ENCODE data around the gene NSDHL. TPM values are rescaled to one million over a fixed set of nuclear protein-coding genes. Genes with fewer than 3 reads are reported as not detected.

NSDHL gene
- total RNA-seq, 1 donor from 2014 or later: 34.2 TPM

GRCh38 chrX:152866386-152866785, 35.5 kb downstream of the NSDHL start:
- H3K27me3 ChIP-seq (ENCODE audit: insufficient read depth, low read length): no peaks in the 10 kb centered on the region
- no peak for TF ChIP-seq EZH2 (IDR thresholded peaks at IDR 0.05; ENCODE audit: insufficient read depth, low read length)
- TF ChIP-seq CTCF (IDR thresholded peaks at IDR 0.05; ENCODE audit: insufficient read depth, low read depth, low read length): no peak
- H3K4me1 Mint-ChIP-seq (ENCODE audit: low read depth, unreplicated experiment): peaks cover 8% of the 10 kb centered on the region
- no peak overlapping the region for H3K27ac ChIP-seq (ENCODE audit: low read depth, low read length)
- H3K27ac Mint-ChIP-seq (ENCODE audit: unreplicated experiment): no peak overlapping the region
- H4K20me1 ChIP-seq (ENCODE audit: insufficient read depth, low read length): no peaks in the 10 kb centered on the region
- peaks cover 10% of the 10 kb centered on the region for H3K36me3 ChIP-seq (ENCODE audit: insufficient read depth, low read length)
- no peaks in the 10 kb centered on the region for H3K27me3 Mint-ChIP-seq (ENCODE audit: low read depth, unreplicated experiment)
- no peaks in the 10 kb centered on the region for H3K9me3 ChIP-seq (ENCODE audit: insufficient read depth, low read depth, low read length)
- no peak overlapping the region for H3K4me3 ChIP-seq (ENCODE audit: insufficient read depth, low read depth, low read length)
- FAIRE-seq (no peak), DNase-seq (ENCODE audit: low read depth) (no peak)
- H2AFZ ChIP-seq (ENCODE audit: low read depth, low read length): no peak overlapping the region
- H3K79me2 ChIP-seq (ENCODE audit: insufficient read depth, low read length): no peaks in the 10 kb centered on the region
- H3K4me1 ChIP-seq (ENCODE audit: insufficient read depth, low read length): no peaks in the 10 kb centered on the region
- no peaks in the 10 kb centered on the region for H3K9me3 Mint-ChIP-seq (ENCODE audit: unreplicated experiment)
- H3K4me3 Mint-ChIP-seq (ENCODE audit: unreplicated experiment): no peak overlapping the region
- H3K9ac ChIP-seq (ENCODE audit: low read length): no peak overlapping the region
- H3K36me3 Mint-ChIP-seq (ENCODE audit: low read depth, unreplicated experiment): peaks cover 6% of the 10 kb centered on the region
- no peak overlapping the region for H3K4me2 ChIP-seq (ENCODE audit: low read length)

- peaks cover 1% of the 10 kb centered on the region for H3K36me3 Mint-ChIP-seq (ENCODE audit: low read depth, unreplicated experiment)
- Histone ChIP-seq H2AFZ (ENCODE audit: low read depth, low read length) (no peak overlapping the region), H3K4me3 (ENCODE audit: insufficient read depth, low read depth, low read length) (no peak overlapping the region), H3K36me3 (ENCODE audit: insufficient read depth, low read length) (peaks cover 10% of the 10 kb centered on the region), H3K9ac (ENCODE audit: low read length) (no peak overlapping the region), H3K79me2 (ENCODE audit: insufficient read depth, low read length) (no peaks in the 10 kb centered on the region), H3K4me1 (ENCODE audit: insufficient read depth, low read length) (no peaks in the 10 kb centered on the region), H4K20me1 (ENCODE audit: insufficient read depth, low read length) (no peaks in the 10 kb centered on the region), H3K9me3 (ENCODE audit: insufficient read depth, low read depth, low read length) (no peaks in the 10 kb centered on the region), H3K4me2 (ENCODE audit: low read length) (no peak overlapping the region), H3K27me3 (ENCODE audit: insufficient read depth, low read length) (no peaks in the 10 kb centered on the region), H3K27ac (ENCODE audit: low read depth, low read length) (no peak overlapping the region)
- no peak overlapping the region for H3K4me3 Mint-ChIP-seq (ENCODE audit: unreplicated experiment)
- H3K27me3 Mint-ChIP-seq (ENCODE audit: low read depth, unreplicated experiment): no peaks in the 10 kb centered on the region
- no peak for FAIRE-seq
- no peak for DNase-seq (ENCODE audit: low read depth)
- H3K9me3 Mint-ChIP-seq (ENCODE audit: unreplicated experiment): no peaks in the 10 kb centered on the region
- TF ChIP-seq CTCF (IDR thresholded peaks at IDR 0.05; ENCODE audit: insufficient read depth, low read depth, low read length) (no peak), EZH2 (IDR thresholded peaks at IDR 0.05; ENCODE audit: insufficient read depth, low read length) (no peak)
- no peak overlapping the region for H3K27ac Mint-ChIP-seq (ENCODE audit: unreplicated experiment)
- H3K4me1 Mint-ChIP-seq (ENCODE audit: low read depth, unreplicated experiment): no peaks in the 10 kb centered on the region
Measured at GRCh38 chrX:152869972-152870371, 39.1 kb downstream of the NSDHL start.

- no peaks in the 10 kb centered on the region for H3K27me3 Mint-ChIP-seq (ENCODE audit: low read depth, unreplicated experiment)
- H3K9me3 ChIP-seq (ENCODE audit: insufficient read depth, low read depth, low read length): no peaks in the 10 kb centered on the region
- H3K4me3 ChIP-seq (ENCODE audit: insufficient read depth, low read depth, low read length): no peak overlapping the region
- TF ChIP-seq EZH2 (IDR thresholded peaks at IDR 0.05; ENCODE audit: insufficient read depth, low read length): no peak
- TF ChIP-seq CTCF (IDR thresholded peaks at IDR 0.05; ENCODE audit: insufficient read depth, low read depth, low read length): no peak
- no peak overlapping the region for H2AFZ ChIP-seq (ENCODE audit: low read depth, low read length)
- H3K27ac ChIP-seq (ENCODE audit: low read depth, low read length): no peak overlapping the region
- peaks cover 1% of the 10 kb centered on the region for H3K36me3 Mint-ChIP-seq (ENCODE audit: low read depth, unreplicated experiment)
- H3K36me3 ChIP-seq (ENCODE audit: insufficient read depth, low read length): peaks cover 10% of the 10 kb centered on the region
- H3K9me3 Mint-ChIP-seq (ENCODE audit: unreplicated experiment): no peaks in the 10 kb centered on the region
- no peak overlapping the region for H3K4me3 Mint-ChIP-seq (ENCODE audit: unreplicated experiment)
- H3K9ac ChIP-seq (ENCODE audit: low read length): no peak overlapping the region
- H3K27me3 ChIP-seq (ENCODE audit: insufficient read depth, low read length): no peaks in the 10 kb centered on the region
- H3K27ac Mint-ChIP-seq (ENCODE audit: unreplicated experiment): no peak overlapping the region
- no peaks in the 10 kb centered on the region for H3K4me1 Mint-ChIP-seq (ENCODE audit: low read depth, unreplicated experiment)
- FAIRE-seq (no peak), DNase-seq (ENCODE audit: low read depth) (no peak)
- no peak overlapping the region for H3K4me2 ChIP-seq (ENCODE audit: low read length)
- H3K4me1 ChIP-seq (ENCODE audit: insufficient read depth, low read length): no peaks in the 10 kb centered on the region
- no peaks in the 10 kb centered on the region for H4K20me1 ChIP-seq (ENCODE audit: insufficient read depth, low read length)
- no peaks in the 10 kb centered on the region for H3K79me2 ChIP-seq (ENCODE audit: insufficient read depth, low read length)
Measured at GRCh38 chrX:152871260-152871659, 40.4 kb downstream of the NSDHL start.

Measured in astrocyte (in vitro differentiated cells and primary cell).